Testis (tissue), 2 donors: Measurements from ENCODE around the gene VPS35L.
"Not testable (repeated sequence)": the region's sequence is repeated elsewhere in the genome, so short reads cannot be mapped to it uniquely, and the experiment has no call there.

Experiments used
- CTCF ChIP-seq, 3 experiments: fragments of 450-650 bp in 2 of 3; fragments of 200-600 bp in 1 of 3; sonication (generic) in 1 of 3; IDR thresholded peaks; one replicate each; pipeline ENCODE4 v1.5.1; 2016 to 2019; ENCODE audit warnings: antibody characterized with exemption in 3 of 3, mild to moderate bottlenecking in 2 of 3, moderate library complexity in 1 of 3
- POLR2A ChIP-seq: fragments of 450-650 bp; IDR thresholded peaks from one replicate; pipeline ENCODE4 v1.6.1; 2017; ENCODE audit warnings: antibody characterized with exemption, mild to moderate bottlenecking, moderate library complexity

GRCh38 chr16:19543278-19543996 lies 12.1 kb upstream of the VPS35L start:
- not testable (repeated sequence) for TF ChIP-seq POLR2A; CTCF (IDR thresholded peaks at IDR 0.05)
